ENCODE results near the gene ZNF385D.

The ZNF385D gene

GRCh38 chr3:21668012-21668411, 83.0 kb downstream of the ZNF385D start:
- DNase-seq, result no peak

- DNase-seq, result no peak
These were observed 85.4 kb downstream of the ZNF385D start for GRCh38 chr3:21665444-21666100.

- DNase-seq, result no peak
These were observed 86.0 kb downstream of the ZNF385D start for GRCh38 chr3:21664996-21665395.

GRCh38 chr3:21662403-21662802, 88.6 kb downstream of the ZNF385D start:
- DNase-seq, result no peak

GRCh38 chr3:21654662-21655061, 96.3 kb downstream of the ZNF385D start:
- no peak for DNase-seq

- DNase-seq, result no peak
These were observed 96.8 kb downstream of the ZNF385D start for GRCh38 chr3:21654241-21654640.

- DNase-seq, result no peak
These were observed 101.5 kb downstream of the ZNF385D start for GRCh38 chr3:21649519-21649918.

GRCh38 chr3:21647961-21648360, 103.0 kb downstream of the ZNF385D start:
- DNase-seq, result no peak

- DNase-seq, result no peak
These were observed 105.7 kb downstream of the ZNF385D start for GRCh38 chr3:21645121-21645897.

- no peak for DNase-seq
These were observed 106.7 kb downstream of the ZNF385D start for GRCh38 chr3:21644268-21644667.

GRCh38 chr3:21643752-21644151, 107.3 kb downstream of the ZNF385D start:
- no peak for DNase-seq

- no peak for DNase-seq
These were observed 108.6 kb downstream of the ZNF385D start for GRCh38 chr3:21642433-21642832.

GRCh38 chr3:21641959-21642358, 109.1 kb downstream of the ZNF385D start:
- no peak for DNase-seq

GRCh38 chr3:21638488-21638887, 112.5 kb downstream of the ZNF385D start:
- no peak for DNase-seq

- DNase-seq, result no peak
These were observed 116.9 kb downstream of the ZNF385D start for GRCh38 chr3:21634112-21634511.

- no peak for DNase-seq
These were observed 126.5 kb downstream of the ZNF385D start for GRCh38 chr3:21624524-21624923.

- no peak for DNase-seq
These were observed 129.8 kb downstream of the ZNF385D start for GRCh38 chr3:21621181-21621651.

- no peak for DNase-seq
These were observed 130.4 kb downstream of the ZNF385D start for GRCh38 chr3:21620511-21621155.

GRCh38 chr3:21618695-21619094, 132.3 kb downstream of the ZNF385D start:
- no peak for DNase-seq

GRCh38 chr3:21613372-21614070, 137.5 kb downstream of the ZNF385D start:
- DNase-seq, result no peak

GRCh38 chr3:21601178-21601577, 149.8 kb downstream of the ZNF385D start:
- no peak for DNase-seq

GRCh38 chr3:21599890-21600289, 151.1 kb downstream of the ZNF385D start:
- DNase-seq, result no peak

GRCh38 chr3:21592828-21593227, 158.2 kb downstream of the ZNF385D start:
- no peak for DNase-seq
